Activated gamma-delta T cell treated with Interleukin-2 at 50 U/mL for 16 hours (primary cell): ENCODE measurements around the gene TMEM132D.

Experiments used
- DNase-seq: peaks from one replicate; pipeline ENCODE4 v3.0.0-alpha.2; 2020

The TMEM132D gene

GRCh38 chr12:129651951-129652350 lies 251.9 kb downstream of the TMEM132D start:
- no peak for DNase-seq

GRCh38 chr12:129641926-129642325 lies 261.9 kb downstream of the TMEM132D start:
- DNase-seq = no peak

DNA sequence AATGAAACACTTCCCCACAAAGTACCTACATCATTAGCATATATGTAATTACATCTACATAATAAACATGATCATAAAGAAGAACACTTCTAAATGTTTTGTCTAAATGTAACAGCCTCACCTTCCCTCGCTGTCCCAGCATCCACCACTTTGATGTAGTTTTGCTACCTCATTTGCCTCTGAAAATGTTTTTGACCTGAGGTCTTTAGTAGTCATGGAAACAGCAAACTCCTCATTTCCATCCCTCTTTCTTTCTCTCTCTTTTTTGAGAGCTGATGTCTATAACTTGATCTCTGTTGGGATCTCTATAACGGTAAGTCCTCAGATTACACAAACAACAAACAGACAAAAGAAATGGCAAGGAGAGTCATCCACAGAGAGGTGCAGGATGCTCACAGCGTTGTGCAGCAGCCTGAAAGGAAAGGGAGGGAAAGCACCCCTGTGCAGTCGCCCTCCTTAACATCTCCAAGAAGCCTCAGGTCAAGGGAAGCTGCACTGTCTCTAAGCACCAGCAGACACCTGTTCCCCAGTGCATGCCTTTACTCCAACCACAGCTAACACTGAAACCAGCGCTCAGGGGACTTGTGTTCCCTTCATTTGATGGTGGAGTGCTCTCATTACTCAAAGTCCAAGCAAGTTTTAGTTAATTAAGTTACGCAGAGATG lies 268.7 kb downstream of the TMEM132D start:
- DNase-seq = no peak

DNA sequence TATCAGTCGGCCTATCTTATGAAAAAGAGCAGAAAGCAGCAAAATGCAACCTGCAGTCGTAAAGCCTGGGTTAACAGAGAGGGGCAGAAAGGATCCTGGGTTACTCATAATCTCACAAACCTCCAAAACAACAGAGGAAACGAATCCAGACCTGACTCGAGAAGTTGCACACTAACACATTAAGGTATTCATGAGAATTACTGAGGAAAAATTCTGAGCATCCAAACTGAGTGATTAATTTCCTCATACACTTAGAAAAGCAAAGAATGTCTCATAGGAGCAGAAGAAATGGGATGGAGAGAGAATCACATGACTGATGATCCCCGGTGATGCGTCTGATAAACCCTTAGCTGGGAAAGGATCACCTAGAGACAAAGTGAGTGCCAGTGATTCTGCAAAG lies 272.5 kb downstream of the TMEM132D start:
- no peak for DNase-seq

DNA sequence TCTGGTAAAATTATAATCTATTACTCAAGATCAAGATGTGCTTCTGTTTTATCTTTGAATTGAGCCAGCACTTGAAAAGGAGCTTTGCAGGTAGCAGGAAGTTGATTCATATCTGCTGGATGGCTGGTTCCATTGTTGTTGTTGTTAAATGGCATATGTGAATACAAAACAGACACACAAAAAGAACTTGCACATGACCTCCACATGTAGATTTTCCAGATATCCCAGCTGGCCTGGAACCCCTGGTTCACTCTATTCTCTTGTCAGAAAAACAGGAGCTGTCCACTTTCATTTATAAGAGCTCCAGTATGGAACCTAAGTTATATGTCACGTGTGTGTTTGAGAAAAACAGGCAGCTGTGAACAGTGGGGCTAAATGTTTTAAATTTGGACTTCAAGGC lies 273.9 kb downstream of the TMEM132D start:
- DNase-seq = no peak

DNA sequence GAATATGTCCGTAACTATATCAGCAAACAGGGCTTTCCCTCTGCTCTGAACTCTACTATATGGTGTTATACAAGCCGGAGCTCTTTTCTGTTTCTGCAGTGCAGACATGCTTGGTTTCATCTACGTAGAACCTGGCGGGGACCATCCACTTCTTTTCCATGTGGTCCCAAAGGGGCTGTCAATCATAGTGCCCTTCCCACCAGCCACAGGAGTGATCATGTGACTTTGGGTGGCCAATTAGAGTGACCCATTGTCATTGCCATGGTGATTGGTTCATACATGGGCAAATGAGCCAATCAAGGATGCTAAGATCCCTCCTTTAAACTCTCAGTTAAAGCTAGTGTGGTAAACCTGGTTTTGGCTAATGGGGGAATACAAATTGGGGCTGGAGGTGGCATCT lies 281.3 kb downstream of the TMEM132D start:
- DNase-seq = no peak

- no peak for DNase-seq
These were observed 284.6 kb downstream of the TMEM132D start for GRCh38 chr12:129619271-129619670.

DNA sequence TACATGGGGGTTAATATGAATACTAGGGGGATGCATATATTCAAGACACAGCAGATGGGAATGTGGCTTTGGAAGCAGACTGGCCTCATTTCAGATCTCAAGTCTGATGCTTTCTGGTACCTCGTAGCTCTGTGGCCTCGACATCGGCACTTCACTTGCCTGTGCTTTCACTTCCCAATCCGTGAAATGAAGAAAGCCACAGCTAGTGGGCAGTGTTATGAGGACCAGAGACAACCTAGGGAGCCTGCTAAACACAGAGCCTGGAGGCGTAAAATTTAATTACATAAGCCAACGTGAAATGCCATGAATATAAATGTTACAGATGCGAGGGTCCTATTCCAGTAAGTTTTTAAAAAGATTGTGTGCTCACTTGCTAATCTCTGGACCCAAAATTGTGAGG lies 286.0 kb downstream of the TMEM132D start:
- no peak for DNase-seq

DNA sequence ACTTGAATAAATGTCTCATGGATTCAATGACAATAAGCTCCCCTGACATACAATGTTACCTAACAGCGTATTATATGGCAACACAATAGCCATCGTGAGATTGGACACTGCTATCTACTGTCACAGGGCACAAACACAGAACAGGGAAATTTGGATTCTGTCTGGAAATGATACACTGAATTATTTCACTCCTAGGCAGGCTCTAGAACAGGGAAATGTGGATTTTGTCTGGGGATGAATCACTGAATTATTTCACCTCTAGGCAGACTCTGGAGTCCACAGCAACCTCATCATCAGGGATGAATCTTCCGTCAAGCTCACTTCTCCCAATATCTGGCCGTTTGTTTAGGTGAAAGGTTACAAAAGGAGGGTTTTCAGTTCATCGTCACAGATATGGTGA lies 288.8 kb downstream of the TMEM132D start:
- DNase-seq = no peak

- no peak for DNase-seq
These were observed 289.5 kb downstream of the TMEM132D start for GRCh38 chr12:129614221-129614885.

GRCh38 chr12:129613314-129613713 lies 290.5 kb downstream of the TMEM132D start:
- DNase-seq = no peak

- no peak for DNase-seq
These were observed 293.2 kb downstream of the TMEM132D start for GRCh38 chr12:129610601-129611120.

- DNase-seq = no peak
These were observed 296.1 kb downstream of the TMEM132D start for GRCh38 chr12:129607756-129608155.

DNA sequence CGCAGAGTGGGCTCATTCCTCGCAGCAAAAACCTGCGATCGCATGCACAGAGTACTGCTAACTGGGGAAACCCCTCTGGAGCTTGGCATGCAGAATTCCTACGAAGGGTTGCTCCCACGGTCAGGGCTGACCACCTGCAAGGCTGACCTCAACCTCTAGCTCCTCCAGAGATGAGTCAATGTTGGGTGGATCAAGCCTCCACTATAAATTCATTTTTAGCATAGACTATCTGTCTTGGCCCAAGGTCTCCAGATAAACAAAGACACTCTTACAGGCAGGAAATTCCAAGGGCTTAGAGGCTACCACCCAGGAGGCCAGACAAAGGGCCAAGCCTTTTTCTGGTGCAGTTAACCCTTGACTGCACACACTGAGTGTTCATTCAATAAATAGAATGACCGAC lies 296.5 kb downstream of the TMEM132D start:
- no peak for DNase-seq

DNA sequence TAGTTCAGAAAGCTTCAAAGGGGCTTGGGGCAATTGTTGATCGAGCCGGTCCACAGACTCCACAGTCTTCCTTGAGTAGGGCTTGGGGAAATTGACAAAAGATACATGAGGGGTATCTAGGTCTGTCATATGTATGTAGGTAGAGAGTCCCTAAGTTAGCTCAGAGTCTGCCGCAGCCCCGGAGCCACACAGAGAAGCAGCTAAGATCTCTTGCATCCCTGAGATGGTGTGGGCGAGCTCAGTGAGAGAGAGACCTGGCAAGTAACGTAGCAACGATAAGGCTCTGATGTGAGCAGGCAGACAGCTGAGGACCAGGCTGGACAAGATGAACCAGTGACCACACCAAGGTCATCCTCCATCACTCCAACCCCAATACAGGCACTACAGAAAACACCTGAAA lies 297.6 kb downstream of the TMEM132D start:
- no peak for DNase-seq

- DNase-seq = no peak
These were observed 298.2 kb downstream of the TMEM132D start for GRCh38 chr12:129605666-129606065.

DNA sequence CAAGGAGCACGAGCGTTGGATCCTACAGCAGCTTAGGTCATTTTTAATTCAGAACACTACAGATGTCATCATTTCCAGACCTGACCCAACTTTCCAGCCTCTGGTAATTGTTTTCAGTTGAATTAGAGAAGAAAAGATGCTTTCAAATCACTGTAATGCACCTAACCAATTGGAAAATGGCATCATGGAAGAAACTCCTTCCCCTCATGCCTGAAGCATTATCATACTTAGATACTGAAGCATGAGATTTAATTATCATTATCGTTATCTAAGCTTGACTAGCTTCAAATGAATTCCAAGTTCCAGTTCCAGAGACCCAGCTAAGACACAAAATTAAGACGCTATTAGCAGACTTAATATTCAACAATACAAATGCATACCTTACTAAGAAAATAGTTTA lies 299.3 kb downstream of the TMEM132D start:
- DNase-seq = no peak

DNA sequence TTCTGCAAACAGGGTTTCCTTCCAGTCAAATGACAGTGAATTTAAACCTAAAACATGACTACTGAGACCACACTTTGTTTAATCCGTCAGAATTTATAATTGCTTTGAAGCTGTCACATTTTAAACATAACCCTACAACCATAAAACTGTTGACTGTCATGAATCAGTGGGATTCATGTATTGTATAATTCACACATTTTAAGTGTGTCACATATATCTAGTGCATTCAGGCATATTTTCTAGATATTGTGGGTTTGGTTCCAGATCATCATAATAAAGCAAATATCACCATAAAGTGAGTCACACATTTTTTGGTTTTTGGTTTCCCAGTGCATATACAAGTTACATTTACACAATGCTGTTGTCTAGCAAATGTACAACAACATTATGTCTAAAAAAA lies 304.4 kb downstream of the TMEM132D start:
- no peak for DNase-seq

DNA sequence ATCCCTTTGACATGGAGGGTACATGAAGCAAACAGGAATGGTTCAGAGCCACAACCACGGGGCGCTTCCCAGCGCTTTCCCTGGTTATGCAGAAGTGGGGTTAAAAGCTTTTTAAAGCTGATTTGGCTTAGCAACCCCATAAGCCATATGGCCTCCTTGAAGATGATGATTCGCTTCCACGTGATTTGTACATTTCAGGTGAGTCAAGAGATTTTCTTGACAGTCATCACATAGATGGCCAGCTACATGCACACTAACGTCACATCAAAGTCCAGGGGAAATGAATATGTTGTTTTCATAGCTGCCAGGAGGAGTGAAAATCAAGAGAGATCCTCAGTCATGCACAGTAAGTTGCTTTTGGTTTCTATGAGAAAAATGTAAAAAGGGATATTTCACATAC lies 309.7 kb downstream of the TMEM132D start:
- DNase-seq = no peak

DNA sequence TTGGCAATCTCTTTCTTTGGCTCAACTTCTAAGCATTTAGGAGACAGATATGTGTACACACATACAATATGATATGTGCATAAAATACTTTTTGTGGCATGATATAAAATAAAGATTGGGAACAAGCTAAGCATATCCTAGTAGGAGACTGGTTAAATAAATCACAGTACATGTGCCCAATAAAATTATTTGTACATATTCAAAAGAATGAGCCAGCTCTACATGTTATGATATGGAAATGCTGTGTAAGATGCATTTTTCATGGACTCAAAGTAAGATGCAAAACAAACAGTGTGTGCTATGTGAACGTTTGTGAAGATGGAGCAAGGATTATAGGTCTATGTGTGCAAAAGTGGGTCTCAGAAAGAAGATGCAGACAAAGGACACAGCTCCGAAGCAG lies 311.4 kb downstream of the TMEM132D start:
- no peak for DNase-seq

- DNase-seq = no peak
These were observed 314.3 kb downstream of the TMEM132D start for GRCh38 chr12:129589503-129589902.

GRCh38 chr12:129588142-129588541 lies 315.7 kb downstream of the TMEM132D start:
- DNase-seq = no peak

DNA sequence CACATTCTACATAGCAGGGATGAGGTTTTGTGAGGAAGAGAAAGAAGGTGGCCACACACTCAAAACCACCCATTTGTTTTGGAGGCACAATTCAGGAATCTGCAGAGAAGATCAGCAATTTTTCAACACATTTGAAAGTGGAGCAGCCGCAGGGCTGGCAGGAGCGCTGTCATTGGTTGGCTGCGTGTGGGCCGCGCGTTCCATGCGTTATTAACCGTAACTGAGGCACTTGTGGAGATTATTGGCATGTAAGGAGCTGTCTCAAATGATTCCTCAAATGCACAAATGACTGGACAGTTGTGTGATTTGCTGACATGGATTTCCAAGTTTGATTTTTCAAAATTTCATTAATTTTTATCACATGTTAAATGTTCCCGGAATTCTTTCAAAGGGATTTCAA lies 318.5 kb downstream of the TMEM132D start:
- DNase-seq = no peak

- no peak for DNase-seq
These were observed 323.9 kb downstream of the TMEM132D start for GRCh38 chr12:129579879-129580278.
